ENCODE measurements around the gene HIRA. TPM values are rescaled to one million over a fixed set of nuclear protein-coding genes. Genes with fewer than 3 reads are reported as not detected.

HIRA gene
- total RNA-seq, 1 experiment from 2014 or later = 51.0 TPM

DNA sequence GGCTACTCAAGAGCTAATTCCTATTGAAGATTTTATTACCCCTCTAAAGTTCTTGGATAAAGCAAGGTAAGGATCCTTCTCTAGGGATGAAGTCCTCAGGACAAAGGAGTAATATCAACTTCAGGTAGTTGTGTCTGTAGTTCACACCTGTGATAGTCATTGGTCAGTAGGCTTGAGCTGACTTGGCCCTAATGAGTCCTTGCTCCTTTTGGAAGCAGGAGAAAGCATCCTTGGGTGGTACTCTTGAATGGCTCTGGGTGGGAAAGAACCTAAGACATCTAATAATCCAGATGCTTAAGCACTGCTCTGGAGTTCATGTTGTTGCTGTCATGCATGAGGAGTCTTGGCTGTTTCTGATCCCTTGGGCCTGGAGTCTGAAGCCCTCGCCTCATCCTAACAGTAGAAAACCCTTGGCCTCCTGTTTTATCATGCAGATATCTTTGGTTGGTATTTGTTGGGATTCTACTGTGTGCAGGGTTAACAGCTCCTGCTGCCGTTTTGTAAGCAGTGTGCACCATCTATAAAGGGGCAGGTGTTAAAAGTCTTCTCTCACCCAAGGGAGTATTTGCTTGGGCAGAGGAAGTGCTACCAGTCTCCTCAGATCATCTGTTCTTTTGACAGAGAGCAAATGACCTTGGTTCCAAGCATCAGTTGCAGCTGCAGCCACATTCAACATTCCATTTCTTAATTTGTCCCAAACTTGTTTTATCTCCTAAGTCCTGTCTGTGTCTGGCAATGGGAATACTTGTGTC, 3.5 kb upstream of the HIRA start:
- POLR2A ChIA-PET = no interaction called here
- no peak for ATAC-seq
- H3K27ac Mint-ChIP-seq = no peak overlapping the region

More for the DNA sequence above, 3.5 kb upstream of the HIRA start:
- Mint-ChIP-seq H3K9me3 (no peaks in the 10 kb centered on the region), H3K36me3 (peaks cover 9% of the 10 kb centered on the region), H3K4me3 (no peak overlapping the region), H3K27me3 (ENCODE audit: low read depth) (no peaks in the 10 kb centered on the region), H3K4me1 (peaks cover 13% of the 10 kb centered on the region)
- DNase-seq (ENCODE audit: low spot score) = no peak
- CTCF ChIA-PET = interaction anchor here (1.5 kb wide), 1 partner anchor 206 kb away, joined by 3 read pairs; no protein-coding TSS in a partner anchor
- TF ChIP-seq TEAD1 (CRISPR knock-in tag; IDR thresholded peaks at IDR 0.05) (no peak), ELF4 (CRISPR knock-in tag; IDR thresholded peaks at IDR 0.05; ENCODE audit: low read depth) (no peak), JUN (CRISPR knock-in tag; IDR thresholded peaks at IDR 0.05) (no peak), GRHL2 (CRISPR knock-in tag; IDR thresholded peaks at IDR 0.05; ENCODE audit: insufficient replicate concordance, severe bottlenecking) (no peak), NR2C2 (CRISPR knock-in tag; IDR thresholded peaks at IDR 0.05) (no peak), SMAD3 (CRISPR knock-in tag; IDR thresholded peaks at IDR 0.05; ENCODE audit: borderline replicate concordance) (no peak), ZNF138 (CRISPR knock-in tag; conservative IDR thresholded peaks at IDR 0.05) (no peak)
- TF ChIP-seq, protein P1, sequence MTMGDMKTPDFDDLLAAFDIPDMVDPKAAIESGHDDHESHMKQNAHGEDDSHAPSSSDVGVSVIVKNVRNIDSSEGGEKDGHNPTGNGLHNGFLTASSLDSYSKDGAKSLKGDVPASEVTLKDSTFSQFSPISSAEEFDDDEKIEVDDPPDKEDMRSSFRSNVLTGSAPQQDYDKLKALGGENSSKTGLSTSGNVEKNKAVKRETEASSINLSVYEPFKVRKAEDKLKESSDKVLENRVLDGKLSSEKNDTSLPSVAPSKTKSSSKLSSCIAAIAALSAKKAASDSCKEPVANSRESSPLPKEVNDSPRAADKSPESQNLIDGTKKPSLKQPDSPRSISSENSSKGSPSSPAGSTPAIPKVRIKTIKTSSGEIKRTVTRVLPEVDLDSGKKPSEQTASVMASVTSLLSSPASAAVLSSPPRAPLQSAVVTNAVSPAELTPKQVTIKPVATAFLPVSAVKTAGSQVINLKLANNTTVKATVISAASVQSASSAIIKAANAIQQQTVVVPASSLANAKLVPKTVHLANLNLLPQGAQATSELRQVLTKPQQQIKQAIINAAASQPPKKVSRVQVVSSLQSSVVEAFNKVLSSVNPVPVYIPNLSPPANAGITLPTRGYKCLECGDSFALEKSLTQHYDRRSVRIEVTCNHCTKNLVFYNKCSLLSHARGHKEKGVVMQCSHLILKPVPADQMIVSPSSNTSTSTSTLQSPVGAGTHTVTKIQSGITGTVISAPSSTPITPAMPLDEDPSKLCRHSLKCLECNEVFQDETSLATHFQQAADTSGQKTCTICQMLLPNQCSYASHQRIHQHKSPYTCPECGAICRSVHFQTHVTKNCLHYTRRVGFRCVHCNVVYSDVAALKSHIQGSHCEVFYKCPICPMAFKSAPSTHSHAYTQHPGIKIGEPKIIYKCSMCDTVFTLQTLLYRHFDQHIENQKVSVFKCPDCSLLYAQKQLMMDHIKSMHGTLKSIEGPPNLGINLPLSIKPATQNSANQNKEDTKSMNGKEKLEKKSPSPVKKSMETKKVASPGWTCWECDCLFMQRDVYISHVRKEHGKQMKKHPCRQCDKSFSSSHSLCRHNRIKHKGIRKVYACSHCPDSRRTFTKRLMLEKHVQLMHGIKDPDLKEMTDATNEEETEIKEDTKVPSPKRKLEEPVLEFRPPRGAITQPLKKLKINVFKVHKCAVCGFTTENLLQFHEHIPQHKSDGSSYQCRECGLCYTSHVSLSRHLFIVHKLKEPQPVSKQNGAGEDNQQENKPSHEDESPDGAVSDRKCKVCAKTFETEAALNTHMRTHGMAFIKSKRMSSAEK (CRISPR knock-in tag; IDR thresholded peaks at IDR 0.05; ENCODE audit: borderline replicate concordance) = no peak
- TF ChIP-seq, protein P2, sequence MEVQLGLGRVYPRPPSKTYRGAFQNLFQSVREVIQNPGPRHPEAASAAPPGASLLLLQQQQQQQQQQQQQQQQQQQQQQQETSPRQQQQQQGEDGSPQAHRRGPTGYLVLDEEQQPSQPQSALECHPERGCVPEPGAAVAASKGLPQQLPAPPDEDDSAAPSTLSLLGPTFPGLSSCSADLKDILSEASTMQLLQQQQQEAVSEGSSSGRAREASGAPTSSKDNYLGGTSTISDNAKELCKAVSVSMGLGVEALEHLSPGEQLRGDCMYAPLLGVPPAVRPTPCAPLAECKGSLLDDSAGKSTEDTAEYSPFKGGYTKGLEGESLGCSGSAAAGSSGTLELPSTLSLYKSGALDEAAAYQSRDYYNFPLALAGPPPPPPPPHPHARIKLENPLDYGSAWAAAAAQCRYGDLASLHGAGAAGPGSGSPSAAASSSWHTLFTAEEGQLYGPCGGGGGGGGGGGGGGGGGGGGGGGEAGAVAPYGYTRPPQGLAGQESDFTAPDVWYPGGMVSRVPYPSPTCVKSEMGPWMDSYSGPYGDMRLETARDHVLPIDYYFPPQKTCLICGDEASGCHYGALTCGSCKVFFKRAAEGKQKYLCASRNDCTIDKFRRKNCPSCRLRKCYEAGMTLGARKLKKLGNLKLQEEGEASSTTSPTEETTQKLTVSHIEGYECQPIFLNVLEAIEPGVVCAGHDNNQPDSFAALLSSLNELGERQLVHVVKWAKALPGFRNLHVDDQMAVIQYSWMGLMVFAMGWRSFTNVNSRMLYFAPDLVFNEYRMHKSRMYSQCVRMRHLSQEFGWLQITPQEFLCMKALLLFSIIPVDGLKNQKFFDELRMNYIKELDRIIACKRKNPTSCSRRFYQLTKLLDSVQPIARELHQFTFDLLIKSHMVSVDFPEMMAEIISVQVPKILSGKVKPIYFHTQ (CRISPR knock-in tag; IDR thresholded peaks at IDR 0.05) = no peak
- TF ChIP-seq, protein P3, sequence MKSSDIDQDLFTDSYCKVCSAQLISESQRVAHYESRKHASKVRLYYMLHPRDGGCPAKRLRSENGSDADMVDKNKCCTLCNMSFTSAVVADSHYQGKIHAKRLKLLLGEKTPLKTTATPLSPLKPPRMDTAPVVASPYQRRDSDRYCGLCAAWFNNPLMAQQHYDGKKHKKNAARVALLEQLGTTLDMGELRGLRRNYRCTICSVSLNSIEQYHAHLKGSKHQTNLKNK (CRISPR knock-in tag; IDR thresholded peaks at IDR 0.05) = no peak
- TF ChIP-seq, protein P4, sequence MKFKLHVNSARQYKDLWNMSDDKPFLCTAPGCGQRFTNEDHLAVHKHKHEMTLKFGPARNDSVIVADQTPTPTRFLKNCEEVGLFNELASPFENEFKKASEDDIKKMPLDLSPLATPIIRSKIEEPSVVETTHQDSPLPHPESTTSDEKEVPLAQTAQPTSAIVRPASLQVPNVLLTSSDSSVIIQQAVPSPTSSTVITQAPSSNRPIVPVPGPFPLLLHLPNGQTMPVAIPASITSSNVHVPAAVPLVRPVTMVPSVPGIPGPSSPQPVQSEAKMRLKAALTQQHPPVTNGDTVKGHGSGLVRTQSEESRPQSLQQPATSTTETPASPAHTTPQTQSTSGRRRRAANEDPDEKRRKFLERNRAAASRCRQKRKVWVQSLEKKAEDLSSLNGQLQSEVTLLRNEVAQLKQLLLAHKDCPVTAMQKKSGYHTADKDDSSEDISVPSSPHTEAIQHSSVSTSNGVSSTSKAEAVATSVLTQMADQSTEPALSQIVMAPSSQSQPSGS (CRISPR knock-in tag; IDR thresholded peaks at IDR 0.05; ENCODE audit: borderline replicate concordance, low read depth) = no peak
- TF ChIP-seq, protein P5, sequence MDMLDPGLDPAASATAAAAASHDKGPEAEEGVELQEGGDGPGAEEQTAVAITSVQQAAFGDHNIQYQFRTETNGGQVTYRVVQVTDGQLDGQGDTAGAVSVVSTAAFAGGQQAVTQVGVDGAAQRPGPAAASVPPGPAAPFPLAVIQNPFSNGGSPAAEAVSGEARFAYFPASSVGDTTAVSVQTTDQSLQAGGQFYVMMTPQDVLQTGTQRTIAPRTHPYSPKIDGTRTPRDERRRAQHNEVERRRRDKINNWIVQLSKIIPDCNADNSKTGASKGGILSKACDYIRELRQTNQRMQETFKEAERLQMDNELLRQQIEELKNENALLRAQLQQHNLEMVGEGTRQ (CRISPR knock-in tag; IDR thresholded peaks at IDR 0.05) = no peak
- TF ChIP-seq, protein P6, sequence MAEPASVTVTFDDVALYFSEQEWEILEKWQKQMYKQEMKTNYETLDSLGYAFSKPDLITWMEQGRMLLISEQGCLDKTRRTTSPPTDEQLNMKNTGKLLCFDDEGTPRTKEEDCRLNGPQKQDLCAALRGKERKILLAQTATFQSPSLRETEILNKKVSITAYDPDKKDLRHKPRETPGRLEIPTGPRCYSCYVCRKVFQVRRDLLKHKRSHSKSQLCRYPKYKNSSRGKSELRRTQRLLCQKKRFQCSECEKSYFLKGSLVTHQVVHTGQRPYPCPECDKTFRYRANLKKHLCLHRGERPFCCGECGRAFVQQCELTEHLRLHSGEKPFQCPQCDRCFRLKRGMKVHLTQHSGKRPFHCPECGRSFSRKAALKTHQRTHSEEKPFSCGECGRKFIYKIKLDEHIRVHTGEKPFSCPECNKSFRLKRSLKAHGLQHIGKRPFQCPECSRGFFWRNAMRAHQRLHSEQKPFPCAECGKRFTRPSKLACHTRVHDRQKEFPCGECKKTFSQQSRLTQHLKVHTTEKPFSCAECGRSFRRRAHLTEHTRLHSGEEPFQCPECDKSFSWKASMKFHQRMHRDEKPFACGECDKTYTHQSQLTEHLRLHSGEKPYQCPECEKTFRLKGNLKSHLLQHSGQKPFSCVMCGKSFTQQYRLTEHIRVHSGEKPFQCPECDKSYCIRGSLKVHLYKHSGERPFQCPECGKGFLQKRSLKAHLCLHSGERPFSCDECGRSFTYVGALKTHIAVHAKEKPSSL (CRISPR knock-in tag; conservative IDR thresholded peaks at IDR 0.05) = no peak
